Cerebellar nuclear complex (tissue), 1 donor: ENCODE results near the gene ILRUN.
"Not testable (repeated sequence)": the region's sequence is repeated elsewhere in the genome, so short reads cannot be mapped to it uniquely, and the experiment has no call there.

Source experiments
- DNase-seq, 2 experiments: peaks; one replicate each; lab custom pipeline; 2025; lab: John Stamatoyannopoulos, UW

ILRUN gene

DNA sequence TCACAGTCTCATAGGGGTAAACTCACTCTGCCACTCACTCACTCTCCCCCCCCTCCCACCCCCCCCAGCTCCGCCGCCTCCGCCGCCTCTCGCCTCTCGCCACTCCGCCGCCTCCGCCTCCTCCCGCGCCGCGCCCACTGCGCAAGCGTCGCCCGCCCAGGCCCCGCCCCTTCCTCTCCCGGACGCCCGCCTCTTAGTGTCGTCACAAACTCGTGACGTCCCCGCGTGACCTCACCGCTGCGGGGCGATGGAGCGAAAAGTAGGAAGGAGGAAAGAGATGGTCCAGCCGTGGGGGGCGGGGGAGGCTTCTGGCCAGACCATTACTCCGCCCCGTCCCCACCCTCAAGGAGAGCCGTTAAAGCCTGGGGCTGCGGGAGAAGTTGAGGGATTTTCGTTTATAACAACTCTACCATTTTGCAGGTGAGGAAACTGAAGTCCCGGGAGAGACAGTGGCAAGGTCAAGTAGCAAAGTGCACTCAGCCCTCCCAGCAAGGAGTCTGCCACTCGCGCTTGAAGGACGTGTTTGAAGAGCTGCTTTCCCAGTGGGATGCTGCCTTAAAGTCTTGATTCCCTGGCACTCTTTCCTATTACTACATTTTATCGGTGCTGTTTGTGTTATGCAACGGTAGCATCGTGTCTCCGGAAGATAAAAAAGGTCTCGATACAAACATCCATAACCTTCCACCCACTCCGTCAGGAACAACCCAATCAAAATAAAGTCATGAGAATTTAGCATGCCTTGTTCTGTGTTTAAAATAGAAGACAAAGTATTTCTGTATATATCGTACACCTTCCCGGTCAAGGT, at the start of gene ILRUN:
ILRUN (minus strand) TSS at position 29 of the 805 bp plus-strand sequence. CDS start 164 bp downstream, outside the sequence.
- DNase-seq = peak; percentile 28 to 83

DNA sequence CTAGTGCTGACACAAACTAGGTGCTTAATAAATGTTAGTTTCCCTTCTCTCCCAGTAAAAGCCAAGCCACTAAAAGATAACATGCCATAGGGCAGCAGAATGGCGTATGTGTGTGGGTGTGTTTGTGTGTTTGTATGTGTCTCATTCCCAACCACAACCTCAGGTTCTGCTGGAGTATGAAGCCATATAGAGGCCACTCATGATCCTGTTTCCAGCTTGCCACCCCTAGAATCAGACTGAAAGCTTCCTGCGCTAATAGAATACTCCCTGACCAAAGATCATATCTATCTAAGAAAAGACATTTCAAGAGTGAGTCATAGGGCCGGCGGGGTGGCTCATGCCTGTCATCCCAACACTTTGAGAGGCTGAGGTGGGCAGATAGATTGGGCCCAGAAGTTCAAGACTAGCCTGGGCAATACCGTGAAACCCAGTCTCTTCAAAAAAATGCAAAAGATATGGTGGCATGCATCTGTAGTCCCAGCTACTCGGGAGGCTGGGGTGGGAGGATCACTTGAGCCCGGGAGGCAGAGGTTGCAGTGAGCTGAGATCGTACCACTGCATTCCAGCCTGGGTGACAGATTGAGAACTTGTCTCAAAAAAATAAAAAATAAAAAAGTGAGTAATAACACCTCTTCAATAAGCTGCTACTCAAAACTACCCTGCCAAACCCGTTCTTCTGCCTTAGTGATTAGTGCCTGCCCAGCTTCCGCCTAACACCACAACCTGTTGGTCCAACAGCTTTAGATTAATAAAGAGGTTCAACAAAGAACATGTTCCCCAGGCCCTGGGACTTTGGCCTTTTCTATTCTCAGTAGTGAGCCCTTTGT, 48.9 kb upstream of the ILRUN start:
- no peak for DNase-seq

DNA sequence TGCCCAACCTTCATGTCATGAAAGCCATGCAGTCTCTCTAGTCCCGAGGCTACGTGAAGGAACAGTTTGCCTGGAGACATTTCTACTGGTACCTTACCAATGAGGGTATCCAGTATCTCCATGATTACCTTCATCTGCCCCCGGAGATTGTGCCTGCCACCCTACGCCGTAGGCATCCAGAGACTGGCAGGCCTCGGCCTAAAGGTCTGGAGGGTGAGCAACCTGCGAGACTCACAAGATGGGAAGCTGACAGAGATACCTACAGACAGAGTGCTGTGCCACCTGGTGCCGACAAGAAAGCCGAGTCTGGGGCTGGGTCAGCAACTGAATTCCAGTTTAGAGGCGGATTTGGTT, 47.7 kb upstream of the ILRUN start:
- DNase-seq = not testable (repeated sequence)

DNA sequence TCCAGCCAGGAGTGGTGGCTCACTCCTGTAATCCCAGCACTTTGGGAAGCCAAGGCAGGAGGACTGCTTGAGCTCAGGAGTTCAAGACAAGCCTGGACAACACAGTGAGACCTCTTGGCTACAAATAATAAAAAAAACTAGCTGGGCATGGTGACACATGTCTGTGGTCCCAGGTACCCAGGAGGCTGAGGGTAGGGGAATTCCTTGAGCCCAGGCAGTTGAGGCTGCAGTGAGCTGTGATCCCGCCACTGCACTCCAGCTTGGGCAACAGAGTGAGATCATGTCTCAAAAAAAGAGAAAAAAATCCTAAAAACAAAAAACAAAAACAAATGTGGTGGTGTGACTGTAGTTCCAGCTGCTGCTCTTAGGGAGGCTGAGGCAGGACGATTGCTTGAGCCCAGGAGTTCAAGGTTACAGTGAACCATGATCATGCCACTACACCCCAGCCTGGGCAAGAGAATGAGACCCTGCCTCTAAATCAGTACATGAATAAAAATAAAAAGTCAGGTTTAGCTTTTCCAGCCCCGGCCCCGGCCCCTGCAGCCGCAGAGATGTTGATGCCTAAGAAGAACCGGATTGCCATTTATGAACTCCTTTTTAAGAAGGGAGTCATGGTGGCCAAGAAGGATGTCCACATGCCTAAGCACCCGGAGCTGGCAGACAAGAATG, 47.2 kb upstream of the ILRUN start:
- DNase-seq = no peak

DNA sequence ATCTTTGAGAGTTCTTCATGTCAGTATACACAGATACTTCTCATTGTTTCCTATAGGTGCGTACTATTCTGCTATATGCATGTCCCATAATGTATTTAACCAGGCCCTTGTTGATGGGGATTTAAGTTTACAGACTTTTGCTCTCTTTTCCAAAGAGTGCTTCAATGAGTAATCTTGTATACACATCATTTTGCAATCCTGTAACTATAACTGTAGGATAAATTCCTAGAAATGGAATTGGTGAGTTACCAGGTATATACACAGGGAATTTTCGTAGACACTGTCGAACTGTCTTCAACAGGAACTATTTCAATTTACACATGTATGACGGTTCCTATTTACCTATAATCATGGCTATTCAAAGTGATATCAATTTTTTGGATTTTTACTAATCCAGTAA, 45.5 kb upstream of the ILRUN start:
- no peak for DNase-seq

DNA sequence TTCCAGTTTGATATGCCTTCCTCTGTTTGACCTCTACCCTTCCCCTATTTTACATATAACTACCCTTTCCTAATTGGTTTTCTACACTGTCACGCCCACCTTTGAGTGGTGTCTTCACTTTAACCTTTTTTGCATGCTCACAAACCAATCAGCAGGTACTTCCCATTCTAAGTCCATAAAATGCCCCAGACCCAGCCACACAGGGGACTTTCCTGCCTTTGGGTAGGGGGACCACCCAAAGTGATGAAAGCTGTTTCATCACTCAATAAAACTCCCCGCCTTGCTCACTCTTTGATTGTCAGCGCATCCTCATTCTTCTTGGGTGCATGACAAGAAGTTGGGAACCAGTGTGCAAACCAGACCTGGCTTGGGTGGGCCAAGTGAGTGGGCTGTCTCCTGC, 40.3 kb upstream of the ILRUN start:
- DNase-seq = no peak

DNA sequence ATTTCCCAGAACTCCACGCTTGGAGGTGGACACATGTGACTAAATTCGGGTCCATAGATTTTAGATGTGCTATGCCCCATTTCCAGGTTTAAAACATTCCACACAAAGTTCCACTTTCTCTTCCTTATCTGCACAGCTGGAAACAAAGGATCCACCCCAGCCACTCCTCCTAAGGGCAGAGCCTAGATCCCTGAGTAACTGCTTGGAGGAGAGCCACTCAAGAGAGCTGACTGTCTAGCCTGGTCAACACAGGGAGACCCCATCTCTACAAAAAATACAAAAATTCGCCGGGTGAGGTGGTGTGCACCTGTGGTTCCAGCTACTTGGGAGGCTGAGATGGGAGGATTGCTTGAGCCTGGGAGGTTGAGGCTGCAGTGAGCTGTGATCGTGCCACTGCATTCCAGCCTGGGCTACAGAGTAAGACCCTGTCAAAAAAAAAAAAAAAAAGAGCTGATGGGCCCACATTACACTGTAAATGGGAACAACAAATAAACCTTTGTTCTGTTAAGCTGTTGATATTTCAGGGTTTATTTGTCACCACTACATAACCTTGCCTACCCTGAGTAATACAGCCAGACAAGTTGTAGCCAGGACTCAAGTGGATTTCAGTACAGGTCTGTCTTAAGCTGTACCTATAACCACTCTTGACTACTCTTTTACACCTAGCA, 35.0 kb upstream of the ILRUN start:
- no peak for DNase-seq

DNA sequence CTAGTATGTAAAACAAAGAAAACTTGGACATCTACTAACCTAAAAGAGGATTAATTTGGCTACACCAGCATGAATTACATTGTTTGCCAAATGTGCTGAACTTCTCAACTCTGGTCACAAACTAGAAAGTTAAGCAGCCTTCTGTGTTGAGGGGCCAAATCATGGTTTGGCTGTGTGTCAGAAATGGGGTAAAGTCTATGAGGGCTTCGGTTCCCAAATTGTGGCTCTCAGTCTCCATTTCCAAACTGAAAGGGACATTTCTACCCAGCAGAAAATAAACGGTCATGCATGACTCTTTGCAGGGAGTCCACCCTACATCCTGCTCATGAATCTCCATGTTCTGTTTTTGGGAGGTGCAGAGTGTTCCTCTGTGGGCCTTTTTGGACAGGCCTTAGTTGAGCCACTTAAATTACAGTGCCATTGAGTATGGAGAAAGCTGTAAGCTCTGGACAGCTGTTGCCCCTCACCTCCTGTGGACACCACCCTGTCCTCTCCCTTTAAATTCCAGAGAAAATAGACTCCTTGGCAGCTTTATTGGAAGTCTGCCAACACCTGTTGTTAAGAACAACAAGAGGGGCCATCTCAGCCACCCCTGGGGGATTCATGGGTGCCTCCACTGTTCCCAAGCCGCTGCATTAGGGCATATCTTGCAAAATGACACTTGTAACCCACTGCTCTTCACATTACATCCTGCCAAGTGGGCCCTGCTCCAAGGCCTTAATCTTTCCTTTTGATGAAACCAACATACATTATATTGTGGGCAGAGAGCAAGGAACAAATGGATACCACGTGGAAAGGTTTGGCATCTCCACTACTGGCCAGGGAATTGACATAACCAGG, 33.3 kb upstream of the ILRUN start:
- no peak for DNase-seq

DNA sequence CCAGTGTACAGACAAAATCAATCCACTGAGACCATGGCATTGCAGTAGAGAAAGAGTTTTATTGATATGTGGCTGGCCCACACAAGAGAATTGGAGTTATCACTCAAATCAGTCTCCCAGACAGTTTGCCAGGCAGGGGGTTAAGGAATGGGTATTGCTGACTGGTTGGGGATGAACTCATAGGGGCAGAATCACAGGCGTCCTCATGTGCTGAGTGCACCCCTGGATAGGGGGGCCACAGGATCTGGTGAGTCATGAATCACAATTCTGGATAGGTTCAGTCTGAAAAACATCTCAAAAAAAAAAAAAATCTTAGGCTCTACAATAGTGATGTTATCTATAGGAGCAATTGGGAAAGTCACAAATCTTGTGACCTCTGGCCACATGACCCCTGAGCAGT, 29.5 kb upstream of the ILRUN start:
- no peak for DNase-seq

DNA sequence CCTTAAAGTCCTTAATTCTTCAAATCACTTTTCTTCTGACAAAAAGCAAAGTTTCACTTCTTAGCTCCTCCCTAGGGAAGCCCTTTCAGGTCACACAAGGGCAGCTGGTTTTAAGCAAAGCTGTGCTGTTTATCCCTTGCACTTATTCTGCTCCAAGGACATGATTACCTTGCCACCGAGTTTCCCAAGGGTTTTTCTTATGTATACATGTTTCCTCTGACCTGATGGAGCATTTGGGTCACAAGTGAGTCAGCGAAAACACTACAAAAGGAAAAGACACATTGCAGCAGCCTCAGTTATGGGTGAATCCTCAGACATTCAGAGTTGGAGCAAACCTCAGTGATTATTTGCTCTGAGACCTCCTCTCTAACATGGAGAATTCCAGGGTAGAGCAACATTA, 26.6 kb upstream of the ILRUN start:
- no peak for DNase-seq

DNA sequence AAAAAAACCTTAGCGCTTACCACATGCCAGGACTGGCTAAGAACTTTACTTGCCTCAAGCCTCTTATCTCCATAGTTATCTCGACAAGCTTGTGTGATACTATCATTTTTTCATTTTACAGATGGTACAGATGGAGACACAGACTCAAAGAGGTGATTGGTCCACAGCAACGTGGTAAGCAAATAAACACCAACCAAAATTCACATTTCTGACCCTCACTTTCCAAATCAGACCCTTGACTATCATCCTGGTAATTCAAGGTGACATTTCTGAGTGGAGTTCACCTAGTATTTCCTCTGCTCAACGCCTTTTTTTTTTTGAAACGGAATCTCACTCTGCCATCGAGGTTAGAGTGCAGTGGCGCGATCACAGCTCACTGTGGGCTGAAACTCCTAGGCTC, 25.9 kb upstream of the ILRUN start:
- DNase-seq = no peak

DNA sequence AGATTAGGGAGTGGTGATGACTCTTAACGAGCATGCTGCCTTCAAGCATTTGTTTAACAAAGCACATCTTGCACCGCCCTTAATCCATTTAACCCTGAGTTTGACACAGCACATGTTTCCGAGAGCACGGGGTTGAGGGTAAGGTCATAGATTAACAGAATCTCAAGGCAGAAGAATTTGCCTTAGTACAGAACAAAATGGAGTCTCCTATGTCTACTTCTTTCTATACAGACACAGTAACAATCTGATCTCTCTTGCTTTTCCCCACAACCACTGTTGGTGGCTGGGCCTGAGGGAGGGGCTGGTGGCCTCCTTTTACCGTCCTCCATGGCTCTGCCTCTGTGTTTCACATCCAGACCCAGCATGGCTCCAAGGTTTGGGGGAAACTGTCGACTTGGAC, 23.6 kb upstream of the ILRUN start:
- not testable (repeated sequence) for DNase-seq

DNA sequence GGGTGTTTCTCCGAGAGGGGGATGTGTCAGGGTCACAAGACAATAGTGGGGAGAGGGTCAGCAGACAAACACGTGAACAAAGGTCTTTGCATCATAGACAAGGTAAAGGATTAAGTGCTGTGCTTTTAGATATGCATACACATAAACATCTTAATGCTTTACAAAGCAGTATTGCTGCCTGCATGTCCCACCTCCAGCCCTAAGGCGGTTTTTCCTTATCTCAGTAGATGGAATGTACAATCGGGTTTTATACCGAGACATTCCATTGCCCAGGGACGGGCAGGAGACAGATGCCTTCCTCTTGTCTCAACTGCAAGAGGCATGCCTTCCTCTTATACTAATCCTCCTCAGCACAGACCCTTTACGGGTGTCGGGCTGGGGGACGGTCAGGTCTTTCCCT, 23.1 kb upstream of the ILRUN start:
- DNase-seq = not testable (repeated sequence)

DNA sequence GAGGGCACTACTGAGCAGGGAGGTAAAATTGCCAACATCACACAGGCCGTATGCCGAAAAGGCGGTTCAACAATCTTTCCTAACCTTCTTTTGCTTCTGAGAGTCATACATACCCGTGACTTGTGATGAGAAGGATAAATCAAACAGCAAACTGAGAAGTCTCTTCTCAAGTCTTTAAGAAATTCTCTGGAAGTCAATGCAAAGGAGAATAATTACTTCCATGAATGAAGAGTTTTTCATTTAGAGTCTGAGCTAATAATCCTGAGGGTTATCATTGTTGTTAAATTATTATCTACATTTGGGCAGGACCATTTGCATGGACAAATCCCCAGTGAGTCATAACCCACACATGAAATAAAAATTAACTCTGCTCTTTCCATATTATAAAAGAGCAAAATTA, 22.4 kb upstream of the ILRUN start:
- no peak for DNase-seq

DNA sequence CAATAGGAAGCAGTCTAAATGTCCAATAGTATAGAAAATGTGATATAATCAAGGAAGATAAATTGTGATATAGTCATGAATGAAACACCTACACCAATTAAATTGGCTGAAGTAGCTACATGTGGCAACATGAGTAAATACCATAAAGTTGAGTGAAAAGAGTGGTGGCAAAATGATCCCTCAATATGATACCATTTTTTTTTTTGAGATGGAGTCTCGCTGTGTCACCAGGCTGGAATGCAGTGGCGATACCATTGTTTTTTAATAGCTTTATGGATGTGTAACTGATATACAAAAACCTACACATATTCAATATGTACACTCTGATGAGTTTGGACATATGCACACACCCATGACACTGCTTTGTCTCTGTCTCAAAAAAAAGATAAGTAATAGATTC, 20.9 kb upstream of the ILRUN start:
- DNase-seq = no peak

DNA sequence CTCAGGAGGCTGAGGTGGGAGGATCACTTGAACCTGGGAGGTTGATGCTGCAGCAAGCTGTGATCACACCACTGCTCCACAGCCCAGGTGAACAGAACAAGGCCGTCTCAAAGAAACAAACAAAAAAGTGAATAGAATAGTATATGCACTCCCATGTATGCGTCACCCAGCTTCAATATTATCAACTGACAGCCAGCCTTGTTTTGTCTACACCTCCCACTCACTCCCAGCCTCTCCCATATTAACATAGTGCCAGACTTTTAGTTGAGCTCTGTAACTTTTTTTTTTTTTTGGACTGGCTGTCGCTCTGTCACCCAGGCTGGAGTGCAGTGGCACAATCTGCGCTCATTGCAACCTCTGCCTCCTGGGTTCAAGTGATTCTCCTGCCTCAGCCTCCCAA, 18.1 kb upstream of the ILRUN start:
- DNase-seq = no peak

DNA sequence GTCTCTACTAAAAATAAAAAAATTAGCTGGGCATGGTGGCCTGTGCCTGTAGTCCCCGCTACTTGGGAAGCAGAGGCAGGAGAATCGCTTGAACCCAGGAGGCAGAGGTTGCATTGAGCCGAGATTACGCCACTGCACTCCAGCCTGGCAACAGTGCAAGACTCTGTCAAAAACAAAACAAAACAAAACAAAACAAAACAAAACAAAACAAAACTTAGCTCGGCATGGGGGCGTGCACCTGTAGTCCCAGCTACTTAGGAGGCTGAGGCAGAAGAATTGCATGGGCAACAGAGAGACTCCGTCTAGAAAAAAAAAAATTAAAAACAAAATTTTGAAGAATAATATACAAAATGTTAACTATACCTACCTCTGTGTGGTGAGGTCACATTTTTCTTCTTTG, 16.3 kb upstream of the ILRUN start:
- DNase-seq = not testable (repeated sequence)

DNA sequence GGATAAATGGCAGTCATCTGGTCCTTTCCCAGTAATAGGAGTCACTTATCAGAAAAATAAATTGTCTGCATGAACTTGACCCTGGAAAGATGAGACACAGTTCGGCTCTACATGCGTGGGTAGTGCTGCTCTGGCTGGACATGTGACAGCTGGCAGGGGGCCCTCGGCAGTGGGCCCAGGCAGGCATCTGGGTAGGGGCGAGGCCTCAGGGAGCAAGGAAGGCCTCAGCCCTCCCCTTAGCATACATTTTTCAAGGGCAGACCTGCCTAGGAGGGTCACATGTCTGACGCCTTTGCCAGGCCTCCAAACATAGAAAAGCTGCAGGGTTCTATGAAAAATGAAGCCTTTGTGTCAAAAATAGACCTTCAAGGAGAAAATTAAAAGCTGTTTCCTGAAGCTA, 12.8 kb upstream of the ILRUN start:
- DNase-seq = peak in 1 of 2 experiments; percentile 11

DNA sequence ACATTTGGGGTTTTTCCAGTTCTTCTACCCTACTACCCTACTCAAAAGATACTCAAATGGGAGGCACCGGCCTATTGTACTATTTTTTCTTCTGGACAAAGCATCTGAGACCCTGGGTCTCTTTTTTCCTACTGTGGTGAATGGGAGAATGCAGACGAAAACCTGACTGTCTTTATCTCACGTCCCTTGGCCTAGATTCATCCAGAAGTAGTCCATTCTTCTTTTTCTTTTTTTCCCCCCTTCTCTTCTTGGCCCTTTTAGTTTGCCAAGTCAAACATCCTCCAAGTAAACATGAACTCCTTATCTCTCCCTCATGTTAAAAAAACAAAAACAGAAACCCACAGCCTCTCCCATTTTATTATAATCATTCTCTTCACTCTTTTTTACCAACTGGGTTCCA, 8.7 kb upstream of the ILRUN start:
- no peak for DNase-seq

DNA sequence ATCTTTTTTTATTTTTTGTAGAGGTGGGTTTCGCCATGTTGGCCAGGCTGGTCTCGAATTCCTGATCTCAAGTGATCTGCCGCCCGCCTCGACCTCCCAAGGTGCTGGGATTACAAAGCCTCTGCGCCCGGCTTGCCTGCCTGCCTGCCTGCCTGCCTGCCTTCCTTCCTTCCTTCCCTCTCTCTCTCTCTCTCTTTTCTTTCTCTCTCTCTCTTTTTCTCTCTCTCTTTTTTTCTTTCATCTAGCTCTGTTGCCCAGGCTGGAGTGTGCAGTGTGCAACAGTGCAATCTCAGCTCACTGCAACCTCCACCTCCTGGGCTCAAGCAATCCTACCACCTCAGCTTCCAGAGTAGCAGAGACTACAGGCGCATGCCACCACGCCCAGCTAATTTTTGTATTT, 4.6 kb upstream of the ILRUN start:
- DNase-seq = no peak

DNA sequence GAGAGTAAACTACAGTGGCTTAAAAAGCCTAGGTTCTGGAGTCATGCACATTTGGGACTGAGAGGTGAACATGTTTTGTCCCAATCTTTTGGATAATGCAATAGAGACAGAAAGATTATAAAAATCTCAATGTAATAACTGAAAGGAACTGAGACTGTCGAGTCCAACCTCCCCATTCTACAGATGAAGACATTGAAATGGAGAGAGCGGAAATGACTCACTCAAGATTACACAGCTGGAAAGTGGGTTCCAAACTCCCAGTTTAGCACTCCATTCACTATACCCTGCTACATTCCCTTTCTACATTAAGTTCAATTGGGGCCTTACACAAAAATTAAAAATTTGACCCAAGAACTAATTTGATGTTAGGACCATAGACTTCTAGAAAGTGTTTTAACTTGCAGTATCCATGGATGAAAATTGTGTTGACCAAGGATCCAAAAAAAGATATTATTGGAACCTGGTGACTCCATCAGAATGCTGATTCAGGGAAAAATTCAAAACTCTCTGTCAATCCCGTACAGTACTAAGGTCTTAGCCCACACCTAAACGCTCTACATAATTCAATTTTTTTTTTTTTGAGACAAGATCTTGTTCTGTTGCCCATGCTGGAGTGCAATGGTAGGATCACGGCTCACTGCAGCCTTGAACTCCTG, 1.5 kb upstream of the ILRUN start:
- no peak for DNase-seq
